HepG2 (cell line): ENCODE data around the gene MRFAP1L1. TPM values are rescaled to one million over a fixed set of nuclear protein-coding genes. Genes with fewer than 3 reads are reported as not detected.

Experiments used
- CEBPG ChIP-seq: IDR thresholded peaks from 2 replicates; pipeline ENCODE4 v1.6.1; 2016
- FOXO1 ChIP-seq: sonication (generic); formaldehyde crosslinking; IDR thresholded peaks from 2 replicates; pipeline ENCODE4 v1.4.0; 2020; ENCODE audit warnings: missing genetic modification reagents
- HIVEP1 ChIP-seq: sonication (generic); formaldehyde crosslinking; IDR thresholded peaks from 2 replicates; pipeline ENCODE4 v1.4.0; 2020; ENCODE audit warnings: mild to moderate bottlenecking, missing genetic modification reagents
- HOXA3 ChIP-seq: sonication (generic); formaldehyde crosslinking; IDR thresholded peaks from 2 replicates; pipeline ENCODE4 v1.5.0; 2020; ENCODE audit warnings: missing genetic modification reagents
- HOXA5 ChIP-seq: sonication (generic); formaldehyde crosslinking; IDR thresholded peaks from 2 replicates; pipeline ENCODE4 v1.4.0; 2020; ENCODE audit warnings: missing genetic modification reagents
- NKX3-1 ChIP-seq: sonication (generic); formaldehyde crosslinking; IDR thresholded peaks from 2 replicates; pipeline ENCODE4 v1.5.0; 2020; ENCODE audit warnings: missing genetic modification reagents
- PTBP1 ChIP-seq: fragments of 200-400 bp; formaldehyde crosslinking; IDR thresholded peaks from 2 replicates; pipeline ENCODE4 v1.6.1; 2018; ENCODE audit warnings: low read length, low read depth; ENCODE audit not compliant: poor library complexity, severe bottlenecking
- SRSF9 ChIP-seq: fragments of 200-400 bp; formaldehyde crosslinking; IDR thresholded peaks from 2 replicates; pipeline ENCODE4 v1.6.1; 2018; ENCODE audit warnings: borderline replicate concordance, mild to moderate bottlenecking, low read depth, low read length; ENCODE audit not compliant: insufficient read depth, poor library complexity, severe bottlenecking
- ZNF124 ChIP-seq: sonication (generic); formaldehyde crosslinking; IDR thresholded peaks from 2 replicates; pipeline ENCODE4 v1.4.0; 2020; ENCODE audit warnings: missing genetic modification reagents
- ZNF3 ChIP-seq: IDR thresholded peaks from 2 replicates; pipeline ENCODE4 v1.7.0; 2017; ENCODE audit warnings: inconsistent platforms
- ZSCAN31 ChIP-seq: sonication (generic); formaldehyde crosslinking; IDR thresholded peaks from 2 replicates; pipeline ENCODE4 v1.5.0; 2020; ENCODE audit warnings: low read depth, mild to moderate bottlenecking, missing genetic modification reagents
- polyA plus RNA-seq, 8 experiments: library from polyadenylated mRNA; depleted of rRNA in 3 of 8; stranded (reverse) in 7 of 8; unstranded in 1 of 8; fragments of >200 nt; fragmentation: Illumina TruSeq in 4 of 8; extraction: Trizol in 4 of 8; gene quantifications; 2 replicates each; pipeline versions ENCODE4 v1.2.1 to v1.2.3, GENCODE V29; 2011 to 2016; ENCODE audit warnings: low read depth in 4 of 8, missing spikeins in 1 of 8, mixed read lengths in 1 of 8; ENCODE audit not compliant: insufficient read depth in 1 of 8
- total RNA-seq, 5 experiments: library from RNA; depleted of rRNA; stranded (reverse); fragments of >200 nt; fragmentation: Illumina TruSeq; extraction: Trizol; gene quantifications; 2 replicates each; pipeline ENCODE4 v1.2.3, GENCODE V29; 2016; ENCODE audit warnings: low read depth in 1 of 5
- TF ChIP-seq, protein P1 (sequence below): sonication (generic); formaldehyde crosslinking; IDR thresholded peaks from 2 replicates; pipeline ENCODE4 v1.4.0; 2020; ENCODE audit warnings: missing genetic modification reagents
- TF ChIP-seq, protein P2 (sequence below): sonication (generic); formaldehyde crosslinking; IDR thresholded peaks from 2 replicates; pipeline ENCODE4 v1.4.0; 2020; ENCODE audit warnings: missing genetic modification reagents
- TF ChIP-seq, protein P3 (sequence below): sonication (generic); formaldehyde crosslinking; IDR thresholded peaks from 2 replicates; pipeline ENCODE4 v1.4.0; 2020; ENCODE audit warnings: missing genetic modification reagents, mild to moderate bottlenecking, borderline replicate concordance
- TF ChIP-seq, protein P4 (sequence below): sonication (generic); formaldehyde crosslinking; IDR thresholded peaks from 2 replicates; pipeline ENCODE4 v1.4.0; 2020; ENCODE audit warnings: mild to moderate bottlenecking, missing genetic modification reagents

Gene MRFAP1L1
- total and polyA plus RNA-seq, 2 of the 13 experiments (the other 11 are each of a cell fraction or from before 2014, with no cell fraction given) = 44.8 to 76.6 TPM

DNA sequence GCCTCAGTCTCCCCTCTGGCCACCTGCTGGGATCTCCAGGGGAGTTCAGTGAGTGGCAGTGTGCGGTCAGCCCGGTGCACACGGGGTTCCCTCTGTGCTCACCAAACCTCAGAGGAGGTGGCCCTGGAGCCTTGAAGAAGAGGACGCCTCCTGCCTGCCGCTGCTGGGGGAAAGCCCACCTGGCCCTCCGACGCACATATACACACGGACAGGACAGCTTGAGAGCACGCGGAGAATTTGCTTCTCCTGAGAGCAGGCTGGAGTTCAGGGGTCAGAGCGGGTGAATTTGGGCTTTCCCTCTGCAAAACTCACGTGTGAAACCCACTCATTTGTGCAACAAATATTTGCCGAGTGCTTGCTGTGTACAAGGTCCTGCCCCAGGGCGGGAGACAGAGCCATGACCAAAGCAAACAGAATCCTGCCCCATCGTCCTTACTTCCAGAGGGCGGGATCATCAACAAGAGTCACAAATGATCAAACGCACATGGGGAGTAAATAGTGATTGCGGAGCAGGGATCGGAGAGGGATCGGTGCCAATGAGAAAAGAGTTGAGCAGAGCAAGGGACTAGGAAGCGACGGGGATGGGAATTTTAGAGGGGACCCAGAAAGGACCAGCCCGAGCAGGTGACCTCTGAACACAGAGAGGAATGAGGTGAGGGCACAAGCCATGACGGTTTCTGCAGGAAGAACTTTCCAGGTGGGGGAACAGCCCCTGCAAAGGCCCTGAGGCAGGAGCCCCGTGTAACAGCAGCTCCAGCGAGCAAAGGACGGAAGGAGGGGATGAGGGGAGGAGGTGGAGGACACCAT lies 23.9 kb upstream of the MRFAP1L1 start (continued):
- peak; percentile 82 for TF ChIP-seq HOXA3 (CRISPR knock-in tag)
- no peak for TF ChIP-seq ZNF3 (CRISPR knock-in tag)
- TF ChIP-seq, protein P1, sequence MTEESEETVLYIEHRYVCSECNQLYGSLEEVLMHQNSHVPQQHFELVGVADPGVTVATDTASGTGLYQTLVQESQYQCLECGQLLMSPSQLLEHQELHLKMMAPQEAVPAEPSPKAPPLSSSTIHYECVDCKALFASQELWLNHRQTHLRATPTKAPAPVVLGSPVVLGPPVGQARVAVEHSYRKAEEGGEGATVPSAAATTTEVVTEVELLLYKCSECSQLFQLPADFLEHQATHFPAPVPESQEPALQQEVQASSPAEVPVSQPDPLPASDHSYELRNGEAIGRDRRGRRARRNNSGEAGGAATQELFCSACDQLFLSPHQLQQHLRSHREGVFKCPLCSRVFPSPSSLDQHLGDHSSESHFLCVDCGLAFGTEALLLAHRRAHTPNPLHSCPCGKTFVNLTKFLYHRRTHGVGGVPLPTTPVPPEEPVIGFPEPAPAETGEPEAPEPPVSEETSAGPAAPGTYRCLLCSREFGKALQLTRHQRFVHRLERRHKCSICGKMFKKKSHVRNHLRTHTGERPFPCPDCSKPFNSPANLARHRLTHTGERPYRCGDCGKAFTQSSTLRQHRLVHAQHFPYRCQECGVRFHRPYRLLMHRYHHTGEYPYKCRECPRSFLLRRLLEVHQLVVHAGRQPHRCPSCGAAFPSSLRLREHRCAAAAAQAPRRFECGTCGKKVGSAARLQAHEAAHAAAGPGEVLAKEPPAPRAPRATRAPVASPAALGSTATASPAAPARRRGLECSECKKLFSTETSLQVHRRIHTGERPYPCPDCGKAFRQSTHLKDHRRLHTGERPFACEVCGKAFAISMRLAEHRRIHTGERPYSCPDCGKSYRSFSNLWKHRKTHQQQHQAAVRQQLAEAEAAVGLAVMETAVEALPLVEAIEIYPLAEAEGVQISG (CRISPR knock-in tag) = peak; percentile 62
- TF ChIP-seq, protein P2, sequence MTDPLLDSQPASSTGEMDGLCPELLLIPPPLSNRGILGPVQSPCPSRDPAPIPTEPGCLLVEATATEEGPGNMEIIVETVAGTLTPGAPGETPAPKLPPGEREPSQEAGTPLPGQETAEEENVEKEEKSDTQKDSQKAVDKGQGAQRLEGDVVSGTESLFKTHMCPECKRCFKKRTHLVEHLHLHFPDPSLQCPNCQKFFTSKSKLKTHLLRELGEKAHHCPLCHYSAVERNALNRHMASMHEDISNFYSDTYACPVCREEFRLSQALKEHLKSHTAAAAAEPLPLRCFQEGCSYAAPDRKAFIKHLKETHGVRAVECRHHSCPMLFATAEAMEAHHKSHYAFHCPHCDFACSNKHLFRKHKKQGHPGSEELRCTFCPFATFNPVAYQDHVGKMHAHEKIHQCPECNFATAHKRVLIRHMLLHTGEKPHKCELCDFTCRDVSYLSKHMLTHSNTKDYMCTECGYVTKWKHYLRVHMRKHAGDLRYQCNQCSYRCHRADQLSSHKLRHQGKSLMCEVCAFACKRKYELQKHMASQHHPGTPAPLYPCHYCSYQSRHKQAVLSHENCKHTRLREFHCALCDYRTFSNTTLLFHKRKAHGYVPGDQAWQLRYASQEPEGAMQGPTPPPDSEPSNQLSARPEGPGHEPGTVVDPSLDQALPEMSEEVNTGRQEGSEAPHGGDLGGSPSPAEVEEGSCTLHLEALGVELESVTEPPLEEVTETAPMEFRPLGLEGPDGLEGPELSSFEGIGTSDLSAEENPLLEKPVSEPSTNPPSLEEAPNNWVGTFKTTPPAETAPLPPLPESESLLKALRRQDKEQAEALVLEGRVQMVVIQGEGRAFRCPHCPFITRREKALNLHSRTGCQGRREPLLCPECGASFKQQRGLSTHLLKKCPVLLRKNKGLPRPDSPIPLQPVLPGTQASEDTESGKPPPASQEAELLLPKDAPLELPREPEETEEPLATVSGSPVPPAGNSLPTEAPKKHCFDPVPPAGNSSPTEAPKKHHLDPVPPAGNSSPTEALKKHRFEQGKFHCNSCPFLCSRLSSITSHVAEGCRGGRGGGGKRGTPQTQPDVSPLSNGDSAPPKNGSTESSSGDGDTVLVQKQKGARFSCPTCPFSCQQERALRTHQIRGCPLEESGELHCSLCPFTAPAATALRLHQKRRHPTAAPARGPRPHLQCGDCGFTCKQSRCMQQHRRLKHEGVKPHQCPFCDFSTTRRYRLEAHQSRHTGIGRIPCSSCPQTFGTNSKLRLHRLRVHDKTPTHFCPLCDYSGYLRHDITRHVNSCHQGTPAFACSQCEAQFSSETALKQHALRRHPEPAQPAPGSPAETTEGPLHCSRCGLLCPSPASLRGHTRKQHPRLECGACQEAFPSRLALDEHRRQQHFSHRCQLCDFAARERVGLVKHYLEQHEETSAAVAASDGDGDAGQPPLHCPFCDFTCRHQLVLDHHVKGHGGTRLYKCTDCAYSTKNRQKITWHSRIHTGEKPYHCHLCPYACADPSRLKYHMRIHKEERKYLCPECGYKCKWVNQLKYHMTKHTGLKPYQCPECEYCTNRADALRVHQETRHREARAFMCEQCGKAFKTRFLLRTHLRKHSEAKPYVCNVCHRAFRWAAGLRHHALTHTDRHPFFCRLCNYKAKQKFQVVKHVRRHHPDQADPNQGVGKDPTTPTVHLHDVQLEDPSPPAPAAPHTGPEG = no peak
- peak; percentile 71 for TF ChIP-seq CEBPG (CRISPR knock-in tag)
- TF ChIP-seq ZNF124 (CRISPR knock-in tag) = peak; percentile 69; the same call in 1 of the 2 replicates
- peak; percentile 87 for TF ChIP-seq FOXO1 (CRISPR knock-in tag)
- TF ChIP-seq HOXA5 = peak; percentile 61; the same call in 1 of the 2 replicates
- peak; percentile 99 for TF ChIP-seq HIVEP1 (CRISPR knock-in tag)
- TF ChIP-seq ZSCAN31 (CRISPR knock-in tag) = no peak; the same call in 1 of the 2 replicates
- peak; percentile 37 for TF ChIP-seq NKX3-1 (CRISPR knock-in tag)
- no peak for TF ChIP-seq PTBP1
- TF ChIP-seq, protein P3, sequence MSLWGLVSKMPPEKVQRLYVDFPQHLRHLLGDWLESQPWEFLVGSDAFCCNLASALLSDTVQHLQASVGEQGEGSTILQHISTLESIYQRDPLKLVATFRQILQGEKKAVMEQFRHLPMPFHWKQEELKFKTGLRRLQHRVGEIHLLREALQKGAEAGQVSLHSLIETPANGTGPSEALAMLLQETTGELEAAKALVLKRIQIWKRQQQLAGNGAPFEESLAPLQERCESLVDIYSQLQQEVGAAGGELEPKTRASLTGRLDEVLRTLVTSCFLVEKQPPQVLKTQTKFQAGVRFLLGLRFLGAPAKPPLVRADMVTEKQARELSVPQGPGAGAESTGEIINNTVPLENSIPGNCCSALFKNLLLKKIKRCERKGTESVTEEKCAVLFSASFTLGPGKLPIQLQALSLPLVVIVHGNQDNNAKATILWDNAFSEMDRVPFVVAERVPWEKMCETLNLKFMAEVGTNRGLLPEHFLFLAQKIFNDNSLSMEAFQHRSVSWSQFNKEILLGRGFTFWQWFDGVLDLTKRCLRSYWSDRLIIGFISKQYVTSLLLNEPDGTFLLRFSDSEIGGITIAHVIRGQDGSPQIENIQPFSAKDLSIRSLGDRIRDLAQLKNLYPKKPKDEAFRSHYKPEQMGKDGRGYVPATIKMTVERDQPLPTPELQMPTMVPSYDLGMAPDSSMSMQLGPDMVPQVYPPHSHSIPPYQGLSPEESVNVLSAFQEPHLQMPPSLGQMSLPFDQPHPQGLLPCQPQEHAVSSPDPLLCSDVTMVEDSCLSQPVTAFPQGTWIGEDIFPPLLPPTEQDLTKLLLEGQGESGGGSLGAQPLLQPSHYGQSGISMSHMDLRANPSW (CRISPR knock-in tag) = peak; percentile 89; the same call in 1 of the 2 replicates
- TF ChIP-seq, protein P4, sequence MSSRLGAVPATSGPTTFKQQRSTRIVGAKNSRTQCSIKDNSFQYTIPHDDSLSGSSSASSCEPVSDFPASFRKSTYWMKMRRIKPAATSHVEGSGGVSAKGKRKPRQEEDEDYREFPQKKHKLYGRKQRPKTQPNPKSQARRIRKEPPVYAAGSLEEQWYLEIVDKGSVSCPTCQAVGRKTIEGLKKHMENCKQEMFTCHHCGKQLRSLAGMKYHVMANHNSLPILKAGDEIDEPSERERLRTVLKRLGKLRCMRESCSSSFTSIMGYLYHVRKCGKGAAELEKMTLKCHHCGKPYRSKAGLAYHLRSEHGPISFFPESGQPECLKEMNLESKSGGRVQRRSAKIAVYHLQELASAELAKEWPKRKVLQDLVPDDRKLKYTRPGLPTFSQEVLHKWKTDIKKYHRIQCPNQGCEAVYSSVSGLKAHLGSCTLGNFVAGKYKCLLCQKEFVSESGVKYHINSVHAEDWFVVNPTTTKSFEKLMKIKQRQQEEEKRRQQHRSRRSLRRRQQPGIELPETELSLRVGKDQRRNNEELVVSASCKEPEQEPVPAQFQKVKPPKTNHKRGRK (CRISPR knock-in tag) = no peak
- TF ChIP-seq SRSF9 = no peak
